ENCODE data around the gene SIRT7.

- no peak for TF ChIP-seq POLR2A (IDR thresholded peaks at IDR 0.05)
- no peak for TF ChIP-seq CTCF (IDR thresholded peaks at IDR 0.05)
Observed at GRCh38 chr17:81863123-81863675, 54.8 kb downstream of the SIRT7 start.

Measured in heart left ventricle (tissue), 13 donors.